ENCODE results near the gene CBX1. TPM values are rescaled to one million over a fixed set of nuclear protein-coding genes. Genes with fewer than 3 reads are reported as not detected.

Gene CBX1
- total and polyA plus RNA-seq, 2 of the 13 experiments (the other 11 are each of a cell fraction or from before 2014, with no cell fraction given) = 17.8 to 108 TPM

GRCh38 chr17:48101012-48101720 is at the start of gene CBX1 (continued):
- TF ChIP-seq USF2 (IDR thresholded peaks at IDR 0.05; ENCODE audit: low read depth, low read length) = no peak
- TF ChIP-seq USF2 (CRISPR knock-in tag; IDR thresholded peaks at IDR 0.05; ENCODE audit: borderline replicate concordance) = no peak; the same call in 1 of the 2 replicates
- TF ChIP-seq ZNF318 (CRISPR knock-in tag; IDR thresholded peaks at IDR 0.05) = no peak
- TF ChIP-seq ZNF570 (CRISPR knock-in tag; IDR thresholded peaks at IDR 0.05; ENCODE audit: borderline replicate concordance) = no peak
- TF ChIP-seq CENPT (CRISPR knock-in tag; IDR thresholded peaks at IDR 0.05; ENCODE audit: low read depth) = no peak
- TF ChIP-seq TEF (CRISPR knock-in tag; IDR thresholded peaks at IDR 0.05) = no peak
- TF ChIP-seq ZNF556 (CRISPR knock-in tag; IDR thresholded peaks at IDR 0.05; ENCODE audit: borderline replicate concordance) = peak; percentile 48; the same call in 1 of the 2 replicates
- TF ChIP-seq SCMH1 (CRISPR knock-in tag; IDR thresholded peaks at IDR 0.05; ENCODE audit: borderline replicate concordance) = no peak
- 0 out of 2 replicates have a peak, but pooled peaks have one; percentile 43 for TF ChIP-seq ZNF616 (CRISPR knock-in tag; IDR thresholded peaks at IDR 0.05; ENCODE audit: low read depth)
- TF ChIP-seq ZFP36L1 (CRISPR knock-in tag; IDR thresholded peaks at IDR 0.05) = peak; percentile 58; the same call in 1 of the 2 replicates
- TF ChIP-seq ARID2 (CRISPR knock-in tag; IDR thresholded peaks at IDR 0.05; ENCODE audit: borderline replicate concordance) = peak; percentile 84; the same call in 1 of the 2 replicates
- TF ChIP-seq WIZ (CRISPR knock-in tag; IDR thresholded peaks at IDR 0.05) = peak; percentile 88
- TF ChIP-seq DZIP1 (CRISPR knock-in tag; IDR thresholded peaks at IDR 0.05) = no peak
- peak; percentile 90; the same call in 1 of the 2 replicates for TF ChIP-seq ZNF451 (CRISPR knock-in tag; IDR thresholded peaks at IDR 0.05)
